Measurements from ENCODE around the gene GRID2IP. TPM values are rescaled to one million over a fixed set of nuclear protein-coding genes. Genes with fewer than 3 reads are reported as not detected.

Gene GRID2IP
- total and polyA plus RNA-seq, 2 of the 8 experiments (the other 6 are each of a cell fraction or from before 2014, with no cell fraction given), result 0.80 to 1.3 TPM

- WGBS, 2 experiments (ENCODE audit: extremely low coverage in 1 of 2, insufficient coverage in 1 of 2, insufficient read length in 1 of 2, insufficient replicate concordance in 2 of 2, low coverage in 1 of 2, low lambda C conversion rate in 2 of 2, missing lambda C conversion rate in 1 of 2), result 22% methylated on average over 47 of the region's 51 CpGs; no CpG with 5 or more reads in 1 of the 2 experiments
- Histone ChIP-seq H2BK15ac (ENCODE audit: low read length) (no peak within 1 kb of the TSS), H3K56ac (replicated peaks; ENCODE audit: insufficient read length, low read depth, low read length) (no peak within 1 kb of the TSS), H3K4me3 (ENCODE audit: extremely low read depth in 1 of 4, insufficient read depth in 2 of 4, low read depth in 3 of 4, low read length in 4 of 4) (peak within 1 kb of the TSS; percentile 59 to 79 (median 72)), H2BK5ac (ENCODE audit: low read depth, low read length) (no peak within 1 kb of the TSS), H3K27me3 (replicated peaks in 1 of 4; ENCODE audit: control insufficient read depth in 3 of 4, extremely low read depth in 1 of 4, insufficient read depth in 3 of 4, low read length in 3 of 4) (no peaks in the 10 kb centered on the region), H2BK20ac (ENCODE audit: low read length) (no peak within 1 kb of the TSS), H2AFZ (ENCODE audit: low read length) (no peak within 1 kb of the TSS), H3K9me3 (ENCODE audit: insufficient read depth in 2 of 2, low read depth in 1 of 2, low read length in 1 of 2) (no peaks in the 10 kb centered on the region), H4K5ac (ENCODE audit: insufficient read length, low read depth, low read length) (peak within 1 kb of the TSS; percentile 72), H4K20me1 (replicated peaks in 1 of 2; ENCODE audit: control insufficient read depth in 1 of 2, insufficient read depth in 2 of 2, low read length in 2 of 2) (no peaks in the 10 kb centered on the region), H3K9ac (replicated peaks in 1 of 4; ENCODE audit: extremely low read depth in 1 of 4, low read depth in 3 of 4, low read length in 3 of 4) (peak within 1 kb of the TSS; percentile 65 to 85 (median 84)), H3K4ac (replicated peaks; ENCODE audit: insufficient read length, low read depth, low read length) (peak within 1 kb of the TSS; percentile 82), H2AK5ac (ENCODE audit: low read depth, low read length) (0 out of 2 replicates have a peak within 1 kb of the TSS, but pooled peaks have one; percentile 9), H3K23me2 (ENCODE audit: low read depth, low read length) (no peaks in the 10 kb centered on the region; the same call in 1 of the 2 replicates), H3K27ac (ENCODE audit: low read depth, low read length) (peak within 1 kb of the TSS; percentile 85; the same call in 1 of the 2 replicates), H3K14ac (ENCODE audit: insufficient read length) (no peak within 1 kb of the TSS), H4K91ac (replicated peaks; ENCODE audit: insufficient read length, low read length) (peak within 1 kb of the TSS; percentile 59), H3K18ac (ENCODE audit: extremely low read depth, low read length) (peak within 1 kb of the TSS; percentile 48; the same call in 1 of the 2 replicates), H4K8ac (ENCODE audit: extremely low read depth, insufficient read depth, low read length) (peak within 1 kb of the TSS; percentile 97; the same call in 1 of the 2 replicates), H2BK12ac (ENCODE audit: low read depth, low read length) (peak within 1 kb of the TSS; percentile 31; the same call in 1 of the 2 replicates), H3K23ac (ENCODE audit: insufficient read length) (no peak within 1 kb of the TSS), H3K4me2 (ENCODE audit: insufficient read depth in 1 of 2, low read depth in 2 of 2, low read length in 2 of 2) (peak within 1 kb of the TSS; percentile 58 to 71), H2BK120ac (replicated peaks; ENCODE audit: low read depth, low read length) (no peak within 1 kb of the TSS), H3K36me3 (ENCODE audit: control insufficient read depth in 2 of 4, insufficient read depth in 4 of 4, low read length in 3 of 4) (peaks cover 8 to 24% (median 15%) of the 10 kb centered on the region in 4 experiments; a peak in 6 of 8 replicates), H3K79me2 (ENCODE audit: control insufficient read depth in 1 of 2, insufficient read depth in 2 of 2, low read length in 2 of 2) (no peaks in the 10 kb centered on the region), H3K4me1 (replicated peaks in 1 of 4; ENCODE audit: control insufficient read depth in 3 of 4, insufficient read depth in 4 of 4, low read length in 3 of 4) (no peaks in the 10 kb centered on the region), H3K79me1 (ENCODE audit: low read depth, low read length) (no peaks in the 10 kb centered on the region)
- FAIRE-seq (no peak), DNase-seq (ENCODE audit: low read depth in 1 of 2, low spot score in 2 of 2) (peak; percentile 58 to 82)
- CTCF ChIA-PET (ENCODE audit: partially characterized antibody), result interaction anchor here (0.8 to 1.4 kb wide), 7 partner anchors 9 to 61 kb away, joined by 3 to 6 read pairs (median 3); no protein-coding TSS in a partner anchor
- POLR2A ChIA-PET (ENCODE audit: partially characterized antibody), result interaction anchor here (0.7 to 3.5 kb wide), 4 partner anchors 10 to 66 kb away, joined by 3 to 25 read pairs (median 4); partner anchors contain the start of gene INTS15
- TF ChIP-seq ATF3 (IDR thresholded peaks at IDR 0.05; ENCODE audit: insufficient read depth, low read depth, low read length) (no peak), CHD2 (IDR thresholded peaks at IDR 0.05; ENCODE audit: low read length) (peak; percentile 55; the same call in 1 of the 2 replicates), GABPA (IDR thresholded peaks at IDR 0.05; ENCODE audit: borderline replicate concordance, insufficient read depth, low read length) (peak; percentile 97), CBX8 (IDR thresholded peaks at IDR 0.05; ENCODE audit: borderline replicate concordance, low read depth, low read length) (no peak), TAF7 (optimal IDR thresholded peaks at IDR 0.05; ENCODE audit: borderline replicate concordance, low read depth, low read length) (no peak), CBX5 (IDR thresholded peaks at IDR 0.05; ENCODE audit: low read depth, low read length) (no peak), NRF1 (IDR thresholded peaks at IDR 0.05; ENCODE audit: low read depth, low read length) (no peak), KDM4A (IDR thresholded peaks at IDR 0.05; ENCODE audit: low read depth, low read length, severe bottlenecking) (peak; percentile 30), MAX (IDR thresholded peaks at IDR 0.05) (peak; percentile 38; the same call in 1 of the 2 replicates), YY1 (IDR thresholded peaks at IDR 0.05; ENCODE audit: low read depth, low read length) (no peak)
These were observed 26.3 kb upstream of the GRID2IP start, which contains the start of gene ZDHHC4 for GRCh38 chr7:6577369-6578113. Gene ZDHHC4 (plus strand): TSS chr7:6577454. CDS start chr7:6580562, 3,108 bp downstream.
